ENCODE data around the gene NUDT4. TPM values are rescaled to one million over a fixed set of nuclear protein-coding genes. Genes with fewer than 3 reads are reported as not detected.
A peak's percentile ranks its signal among the peaks of the same experiment; 100 is the strongest.

NUDT4 gene
- total RNA-seq, 1 experiment from 2014 or later, result 56.5 TPM

DNA sequence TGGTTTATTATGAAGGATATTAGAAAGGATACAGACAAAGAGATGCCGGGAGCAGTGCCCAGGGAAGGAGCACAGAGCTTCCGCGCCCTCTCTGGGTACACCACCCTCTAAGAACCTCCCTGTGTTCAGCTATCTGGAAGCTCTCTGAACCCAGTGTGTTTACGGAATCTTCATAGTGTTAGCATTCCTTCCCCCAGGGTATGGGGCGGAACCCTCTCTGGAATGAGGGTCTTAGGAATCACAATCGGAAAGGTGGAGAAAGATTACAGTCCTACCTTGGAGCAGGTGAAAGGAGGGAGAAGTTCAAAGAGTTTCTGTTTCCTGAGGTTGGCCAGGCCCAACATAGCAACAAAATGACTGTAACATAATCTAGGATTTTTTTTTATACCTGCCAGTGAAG is 6.8 kb upstream of the NUDT4 start:
- H3K27ac Mint-ChIP-seq, result peak overlapping the region; percentile 61
- ChIA-PET CTCF (no interaction called here), POLR2A (no interaction called here)
- H3K9me3 Mint-ChIP-seq, result peaks cover 10% of the 10 kb centered on the region
- DNase-seq (ENCODE audit: low spot score) (peak; percentile 37), ATAC-seq (peak; percentile 81)
- no peak overlapping the region for H3K4me3 Mint-ChIP-seq
- TF ChIP-seq CBFB (CRISPR knock-in tag; IDR thresholded peaks at IDR 0.05; ENCODE audit: low read depth), result no peak
- TF ChIP-seq TEAD1 (CRISPR knock-in tag; IDR thresholded peaks at IDR 0.05), result peak; percentile 61; the same call in 1 of the 2 replicates
- H3K4me1 Mint-ChIP-seq, result peaks cover 56% of the 10 kb centered on the region
- peaks cover 4% of the 10 kb centered on the region; the same call in 1 of the 2 replicates for H3K36me3 Mint-ChIP-seq
- no peaks in the 10 kb centered on the region for H3K27me3 Mint-ChIP-seq (ENCODE audit: low read depth)

DNA sequence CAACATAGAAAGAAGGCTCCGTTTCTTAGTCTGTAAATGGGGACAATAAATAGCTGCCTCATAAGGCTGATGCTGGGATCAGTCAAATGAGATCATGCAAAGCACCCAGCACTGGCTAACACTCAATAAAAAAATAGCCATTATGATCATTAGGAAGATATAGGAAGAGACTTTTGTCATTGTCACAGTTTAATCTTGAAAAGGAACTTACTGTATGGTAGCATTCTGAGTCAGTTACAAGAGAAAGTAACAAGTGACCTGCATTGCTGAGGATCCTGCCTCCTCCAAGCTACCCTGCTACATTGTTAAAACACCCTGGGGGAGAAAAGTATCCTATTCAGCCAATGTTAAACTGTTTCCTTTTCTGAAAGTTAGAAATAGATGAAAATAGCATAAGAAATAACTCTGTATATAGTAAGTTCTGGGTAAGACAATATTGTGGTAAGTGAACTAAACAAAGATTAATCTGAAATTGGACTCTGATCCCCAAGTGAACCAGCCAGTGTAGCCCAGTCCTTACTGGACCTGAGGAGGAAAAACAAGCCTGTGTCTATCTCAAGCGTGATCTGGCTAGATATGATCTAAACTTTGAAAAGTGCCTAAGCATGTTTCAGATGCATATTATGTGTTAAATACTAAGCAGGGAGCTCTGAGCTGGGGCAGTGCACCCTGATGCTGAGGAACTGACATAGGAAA is 3.6 kb upstream of the NUDT4 start:
- Mint-ChIP-seq H3K27ac (peak overlapping the region; percentile 82), H3K4me1 (peaks cover 59% of the 10 kb centered on the region), H3K27me3 (ENCODE audit: low read depth) (no peaks in the 10 kb centered on the region), H3K9me3 (peaks cover 10% of the 10 kb centered on the region), H3K36me3 (peaks cover 4% of the 10 kb centered on the region; the same call in 1 of the 2 replicates), H3K4me3 (peak overlapping the region; percentile 24; the same call in 1 of the 2 replicates)
- TF ChIP-seq CREM (CRISPR knock-in tag; IDR thresholded peaks at IDR 0.05) (no peak), NR1H2 (CRISPR knock-in tag; IDR thresholded peaks at IDR 0.05) (no peak), NR3C1 (CRISPR knock-in tag; conservative IDR thresholded peaks at IDR 0.05; ENCODE audit: low read depth) (no peak), ZNF232 (CRISPR knock-in tag; IDR thresholded peaks at IDR 0.05) (no peak), TEAD1 (CRISPR knock-in tag; IDR thresholded peaks at IDR 0.05) (no peak), MYBL2 (CRISPR knock-in tag; IDR thresholded peaks at IDR 0.05) (no peak), SP1 (CRISPR knock-in tag; conservative IDR thresholded peaks at IDR 0.05) (no peak), JUN (CRISPR knock-in tag; IDR thresholded peaks at IDR 0.05) (no peak), EMX1 (CRISPR knock-in tag; IDR thresholded peaks at IDR 0.05) (no peak), ZNF219 (CRISPR knock-in tag; IDR thresholded peaks at IDR 0.05; ENCODE audit: borderline replicate concordance) (no peak)
- TF ChIP-seq, protein P1, sequence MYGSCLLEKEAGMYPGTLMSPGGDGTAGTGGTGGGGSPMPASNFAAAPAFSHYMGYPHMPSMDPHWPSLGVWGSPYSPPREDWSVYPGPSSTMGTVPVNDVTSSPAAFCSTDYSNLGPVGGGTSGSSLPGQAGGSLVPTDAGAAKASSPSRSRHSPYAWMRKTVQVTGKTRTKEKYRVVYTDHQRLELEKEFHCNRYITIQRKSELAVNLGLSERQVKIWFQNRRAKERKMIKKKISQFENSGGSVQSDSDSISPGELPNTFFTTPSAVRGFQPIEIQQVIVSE (CRISPR knock-in tag; IDR thresholded peaks at IDR 0.05; ENCODE audit: borderline replicate concordance), result no peak
- TF ChIP-seq, protein P2, sequence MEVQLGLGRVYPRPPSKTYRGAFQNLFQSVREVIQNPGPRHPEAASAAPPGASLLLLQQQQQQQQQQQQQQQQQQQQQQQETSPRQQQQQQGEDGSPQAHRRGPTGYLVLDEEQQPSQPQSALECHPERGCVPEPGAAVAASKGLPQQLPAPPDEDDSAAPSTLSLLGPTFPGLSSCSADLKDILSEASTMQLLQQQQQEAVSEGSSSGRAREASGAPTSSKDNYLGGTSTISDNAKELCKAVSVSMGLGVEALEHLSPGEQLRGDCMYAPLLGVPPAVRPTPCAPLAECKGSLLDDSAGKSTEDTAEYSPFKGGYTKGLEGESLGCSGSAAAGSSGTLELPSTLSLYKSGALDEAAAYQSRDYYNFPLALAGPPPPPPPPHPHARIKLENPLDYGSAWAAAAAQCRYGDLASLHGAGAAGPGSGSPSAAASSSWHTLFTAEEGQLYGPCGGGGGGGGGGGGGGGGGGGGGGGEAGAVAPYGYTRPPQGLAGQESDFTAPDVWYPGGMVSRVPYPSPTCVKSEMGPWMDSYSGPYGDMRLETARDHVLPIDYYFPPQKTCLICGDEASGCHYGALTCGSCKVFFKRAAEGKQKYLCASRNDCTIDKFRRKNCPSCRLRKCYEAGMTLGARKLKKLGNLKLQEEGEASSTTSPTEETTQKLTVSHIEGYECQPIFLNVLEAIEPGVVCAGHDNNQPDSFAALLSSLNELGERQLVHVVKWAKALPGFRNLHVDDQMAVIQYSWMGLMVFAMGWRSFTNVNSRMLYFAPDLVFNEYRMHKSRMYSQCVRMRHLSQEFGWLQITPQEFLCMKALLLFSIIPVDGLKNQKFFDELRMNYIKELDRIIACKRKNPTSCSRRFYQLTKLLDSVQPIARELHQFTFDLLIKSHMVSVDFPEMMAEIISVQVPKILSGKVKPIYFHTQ (CRISPR knock-in tag; IDR thresholded peaks at IDR 0.05), result no peak
- TF ChIP-seq, protein P3, sequence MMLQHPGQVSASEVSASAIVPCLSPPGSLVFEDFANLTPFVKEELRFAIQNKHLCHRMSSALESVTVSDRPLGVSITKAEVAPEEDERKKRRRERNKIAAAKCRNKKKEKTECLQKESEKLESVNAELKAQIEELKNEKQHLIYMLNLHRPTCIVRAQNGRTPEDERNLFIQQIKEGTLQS (CRISPR knock-in tag; conservative IDR thresholded peaks at IDR 0.05), result no peak
- TF ChIP-seq, protein P4, sequence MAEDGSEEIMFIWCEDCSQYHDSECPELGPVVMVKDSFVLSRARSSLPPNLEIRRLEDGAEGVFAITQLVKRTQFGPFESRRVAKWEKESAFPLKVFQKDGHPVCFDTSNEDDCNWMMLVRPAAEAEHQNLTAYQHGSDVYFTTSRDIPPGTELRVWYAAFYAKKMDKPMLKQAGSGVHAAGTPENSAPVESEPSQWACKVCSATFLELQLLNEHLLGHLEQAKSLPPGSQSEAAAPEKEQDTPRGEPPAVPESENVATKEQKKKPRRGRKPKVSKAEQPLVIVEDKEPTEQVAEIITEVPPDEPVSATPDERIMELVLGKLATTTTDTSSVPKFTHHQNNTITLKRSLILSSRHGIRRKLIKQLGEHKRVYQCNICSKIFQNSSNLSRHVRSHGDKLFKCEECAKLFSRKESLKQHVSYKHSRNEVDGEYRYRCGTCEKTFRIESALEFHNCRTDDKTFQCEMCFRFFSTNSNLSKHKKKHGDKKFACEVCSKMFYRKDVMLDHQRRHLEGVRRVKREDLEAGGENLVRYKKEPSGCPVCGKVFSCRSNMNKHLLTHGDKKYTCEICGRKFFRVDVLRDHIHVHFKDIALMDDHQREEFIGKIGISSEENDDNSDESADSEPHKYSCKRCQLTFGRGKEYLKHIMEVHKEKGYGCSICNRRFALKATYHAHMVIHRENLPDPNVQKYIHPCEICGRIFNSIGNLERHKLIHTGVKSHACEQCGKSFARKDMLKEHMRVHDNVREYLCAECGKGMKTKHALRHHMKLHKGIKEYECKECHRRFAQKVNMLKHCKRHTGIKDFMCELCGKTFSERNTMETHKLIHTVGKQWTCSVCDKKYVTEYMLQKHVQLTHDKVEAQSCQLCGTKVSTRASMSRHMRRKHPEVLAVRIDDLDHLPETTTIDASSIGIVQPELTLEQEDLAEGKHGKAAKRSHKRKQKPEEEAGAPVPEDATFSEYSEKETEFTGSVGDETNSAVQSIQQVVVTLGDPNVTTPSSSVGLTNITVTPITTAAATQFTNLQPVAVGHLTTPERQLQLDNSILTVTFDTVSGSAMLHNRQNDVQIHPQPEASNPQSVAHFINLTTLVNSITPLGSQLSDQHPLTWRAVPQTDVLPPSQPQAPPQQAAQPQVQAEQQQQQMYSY (CRISPR knock-in tag; IDR thresholded peaks at IDR 0.05), result no peak
- no peak for ATAC-seq
- ChIA-PET CTCF (interaction anchor here (1.0 to 1.6 kb wide), 2 partner anchors 46 to 657 kb away, joined by 3 to 5 read pairs; no protein-coding TSS in a partner anchor), POLR2A (interaction anchor here (0.6 kb wide), 1 partner anchor 8 kb away, joined by 5 read pairs; no protein-coding TSS in a partner anchor)
- DNase-seq (ENCODE audit: low spot score), result no peak
